Stimulated activated CD4-positive, alpha-beta T cell treated with anti-CD3 and anti-CD28 coated beads, Interleukin-4, amount 100 ng/mL, for 1 hour (primary cell): ENCODE results near the gene ZMIZ1.

ENCODE experiments used
- DNase-seq: peaks from one replicate; pipeline ENCODE4 v3.0.0-alpha.2; 2020

Gene ZMIZ1

DNA sequence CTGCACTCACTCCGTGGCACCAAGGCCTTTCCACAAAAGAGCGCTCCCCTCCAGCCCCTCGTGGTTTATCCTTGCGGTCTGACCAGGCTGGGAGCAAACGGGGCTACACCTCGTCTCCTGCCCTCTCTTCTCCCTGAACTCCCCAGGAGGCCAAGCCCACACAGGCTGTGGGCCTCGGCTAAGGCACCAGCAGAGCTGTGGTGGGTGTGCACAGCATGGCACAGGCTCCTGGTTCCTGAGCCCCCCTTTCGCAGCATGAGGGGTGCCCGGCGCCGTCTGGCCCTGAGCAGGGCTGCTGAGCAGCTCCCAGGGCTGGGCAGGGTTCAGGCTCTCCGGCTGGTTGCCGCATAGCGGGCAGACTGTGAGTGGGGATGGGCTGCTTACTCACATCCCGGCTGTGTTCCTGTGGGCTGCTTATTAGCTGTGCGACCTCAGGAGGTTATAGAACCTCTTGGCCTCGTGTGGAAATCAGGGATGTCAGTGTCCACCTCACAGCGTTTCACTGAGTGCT, 90.4 kb downstream of the ZMIZ1 start:
- no peak for DNase-seq

DNA sequence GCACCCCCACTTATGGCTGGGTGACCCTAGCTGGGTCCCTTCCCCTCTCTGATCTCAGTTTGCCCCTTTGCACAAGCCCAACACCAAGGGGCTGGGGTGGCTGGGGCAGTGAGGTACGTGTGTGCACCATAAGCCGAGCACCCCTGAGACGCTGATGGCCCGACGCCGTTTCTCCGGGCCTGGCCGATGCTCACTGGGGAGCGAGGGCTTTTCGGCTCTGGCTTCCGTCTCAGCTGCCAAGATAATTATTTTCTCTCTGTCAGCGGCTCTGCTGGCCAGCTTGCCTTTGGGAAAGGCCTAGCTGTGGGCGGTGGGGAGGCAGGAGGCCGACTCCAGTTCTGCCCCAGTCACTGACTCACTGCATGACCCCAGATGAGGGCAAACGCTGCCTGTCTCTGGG, 91.0 kb downstream of the ZMIZ1 start:
- DNase-seq: no peak

DNA sequence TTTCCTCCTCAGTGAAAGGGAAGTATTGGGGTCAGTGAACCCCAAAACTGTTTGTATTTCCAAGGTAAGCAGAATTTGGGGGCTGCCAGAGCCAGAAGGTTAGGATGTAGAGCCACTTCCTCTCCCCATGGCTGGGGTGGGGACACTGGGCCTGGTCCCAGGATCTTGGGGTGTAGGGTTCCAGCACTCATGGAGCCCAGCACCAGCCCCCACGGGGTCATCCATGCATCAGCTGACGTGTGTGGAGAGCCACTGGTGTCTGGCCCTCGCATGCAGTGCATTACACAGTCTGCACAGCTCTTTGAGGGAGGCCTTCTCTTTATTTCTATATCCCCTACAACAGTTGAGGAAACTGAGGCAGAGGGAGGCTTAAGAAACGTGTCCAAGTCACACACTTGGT, 91.4 kb downstream of the ZMIZ1 start:
- DNase-seq: no peak

DNA sequence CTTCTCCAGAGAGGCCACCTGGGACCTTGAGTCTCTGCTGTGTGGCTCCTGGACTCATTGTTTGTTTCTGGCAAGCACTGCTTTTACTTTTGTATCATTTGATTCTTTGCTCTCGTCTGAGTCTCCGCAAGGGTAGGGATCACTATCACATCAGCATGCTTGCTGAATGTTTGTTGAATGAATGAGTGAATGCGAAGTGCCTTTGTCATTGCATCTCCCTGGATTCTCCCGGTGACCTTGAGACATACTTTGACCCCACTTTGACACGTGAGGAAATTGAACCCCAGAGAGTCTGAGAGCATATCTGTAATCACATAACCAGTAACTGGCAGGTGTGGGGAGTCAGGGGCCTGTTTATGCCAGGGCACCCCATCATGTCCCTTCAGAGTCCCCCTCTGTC, 92.8 kb downstream of the ZMIZ1 start:
- no peak for DNase-seq

DNA sequence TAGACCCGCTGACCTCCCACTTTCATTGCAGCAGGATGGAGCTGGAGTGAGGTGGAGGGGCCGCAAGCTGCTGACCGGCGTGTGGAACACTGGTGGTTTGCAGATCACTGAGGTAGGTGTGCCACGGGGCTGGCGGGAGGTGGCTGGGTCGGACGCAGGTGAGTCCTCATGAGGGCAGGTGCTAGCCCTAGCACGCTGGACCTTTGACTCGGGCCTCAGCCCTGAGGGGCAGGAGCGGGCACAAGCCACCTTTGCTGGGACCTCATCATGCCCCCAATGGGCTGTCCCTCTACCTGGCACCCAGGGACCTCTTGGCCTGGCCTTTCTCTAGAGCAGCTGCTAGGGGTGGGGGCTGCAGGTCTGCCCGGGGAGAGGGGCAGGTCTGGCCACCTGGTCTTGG, 93.3 kb downstream of the ZMIZ1 start:
- no peak for DNase-seq

DNA sequence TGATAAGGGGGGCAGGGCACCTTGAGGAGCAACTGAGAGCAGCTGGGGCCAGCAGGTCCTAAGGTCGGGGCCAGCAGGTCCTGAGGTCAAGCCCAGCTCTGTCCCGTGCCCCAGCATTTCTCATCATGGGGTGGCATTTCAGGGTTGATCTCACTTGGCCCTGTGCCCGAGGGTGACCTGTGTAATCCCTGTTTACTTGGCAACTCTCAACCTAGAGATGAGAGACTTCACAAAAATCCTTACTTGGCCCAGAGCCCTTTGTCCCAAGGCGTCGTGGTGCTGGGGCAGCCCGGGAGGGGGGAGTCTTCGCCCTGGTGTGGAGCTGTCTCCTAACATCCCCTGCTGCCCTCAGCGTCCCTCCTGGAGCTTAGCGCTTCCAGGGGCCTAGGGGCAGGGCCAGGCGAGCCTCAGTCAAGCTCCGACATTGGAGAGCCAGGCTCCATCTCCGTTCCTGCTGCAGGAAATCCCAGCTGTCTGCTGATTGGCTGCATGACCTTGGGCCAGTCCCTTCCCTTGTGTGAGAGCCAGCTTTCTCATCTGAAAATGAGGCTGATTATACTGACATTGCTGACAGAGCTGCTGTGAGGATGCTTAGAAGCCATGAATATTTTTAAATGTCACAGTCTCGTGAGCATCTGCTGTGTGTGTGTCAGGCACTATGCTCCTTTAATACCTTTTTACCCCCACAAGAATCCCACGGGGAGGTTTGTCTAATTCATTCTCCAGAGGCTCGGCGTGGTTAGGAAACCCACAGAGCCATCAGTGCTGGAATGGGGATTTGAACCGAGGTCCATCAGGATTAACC, 94.3 kb downstream of the ZMIZ1 start:
- DNase-seq: no peak

DNA sequence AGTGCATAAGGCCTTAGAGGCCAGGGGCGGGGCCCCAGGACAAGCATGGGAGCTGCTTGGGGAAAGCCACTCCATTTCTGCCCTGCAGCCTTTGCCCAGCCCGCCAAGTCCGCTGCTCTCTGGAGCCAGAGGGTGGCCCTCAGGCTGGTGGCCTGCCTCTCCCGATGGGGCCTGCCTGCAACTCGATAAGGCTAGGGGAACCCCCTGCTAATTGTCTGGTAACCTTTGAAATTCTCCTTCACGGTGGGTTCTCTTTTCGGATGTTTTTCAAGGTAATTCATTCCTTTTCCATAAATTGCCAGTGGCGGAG, 94.9 kb downstream of the ZMIZ1 start:
- DNase-seq: no peak

DNA sequence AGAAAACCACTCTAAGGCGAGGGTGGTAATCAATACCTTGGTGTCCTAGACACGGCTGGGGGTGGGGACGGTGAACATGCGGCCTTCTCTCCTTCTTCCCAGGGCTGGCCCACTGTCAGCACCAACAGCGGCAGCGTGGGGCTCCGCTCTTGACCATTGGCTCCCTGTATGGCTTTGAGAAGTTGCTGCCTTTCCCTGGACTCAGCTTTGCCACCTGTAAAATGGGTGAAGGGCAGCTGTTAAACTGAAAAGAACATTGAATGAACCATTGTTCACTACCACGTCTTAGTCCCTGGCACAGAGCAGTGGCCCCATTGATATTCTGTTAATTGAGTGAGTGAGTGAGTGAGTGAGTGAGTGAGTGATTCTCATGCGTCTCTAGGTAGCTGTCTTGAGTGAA, 95.3 kb downstream of the ZMIZ1 start:
- no peak for DNase-seq

DNA sequence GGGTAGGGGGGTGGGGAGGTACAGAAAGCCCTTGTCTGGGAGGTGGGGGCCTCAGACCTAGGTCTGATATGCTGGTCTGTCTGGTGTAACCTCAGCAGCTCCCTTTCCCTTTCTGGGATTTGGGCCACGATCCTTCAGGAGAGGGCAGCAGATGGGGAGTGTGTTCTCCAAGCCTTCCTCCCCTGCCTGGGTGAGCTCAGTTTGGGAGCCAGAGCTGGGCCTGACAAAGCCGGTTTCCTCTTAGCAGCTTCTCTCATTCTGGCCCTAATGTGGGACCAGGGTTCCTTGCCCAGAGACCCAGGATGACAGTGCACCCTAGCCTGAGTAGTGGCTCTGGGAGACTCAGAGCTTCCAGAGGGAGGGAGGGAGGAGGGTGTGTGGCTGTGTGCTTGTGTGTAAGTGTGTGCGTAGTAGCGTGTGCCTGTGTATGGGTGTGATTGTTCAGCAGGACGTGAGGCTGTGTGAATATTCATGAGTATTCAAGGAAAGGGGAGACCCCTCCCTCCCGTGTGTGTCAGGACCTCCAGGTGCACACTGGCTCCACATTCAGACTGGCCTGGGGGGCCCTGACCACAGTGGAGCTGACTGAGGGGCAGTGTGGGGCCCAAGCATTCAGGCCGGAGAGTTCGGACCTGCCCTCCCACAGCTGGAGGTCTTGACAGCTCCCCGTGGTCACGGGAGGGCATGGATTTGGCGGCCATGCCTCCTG, 96.5 kb downstream of the ZMIZ1 start:
- no peak for DNase-seq

DNA sequence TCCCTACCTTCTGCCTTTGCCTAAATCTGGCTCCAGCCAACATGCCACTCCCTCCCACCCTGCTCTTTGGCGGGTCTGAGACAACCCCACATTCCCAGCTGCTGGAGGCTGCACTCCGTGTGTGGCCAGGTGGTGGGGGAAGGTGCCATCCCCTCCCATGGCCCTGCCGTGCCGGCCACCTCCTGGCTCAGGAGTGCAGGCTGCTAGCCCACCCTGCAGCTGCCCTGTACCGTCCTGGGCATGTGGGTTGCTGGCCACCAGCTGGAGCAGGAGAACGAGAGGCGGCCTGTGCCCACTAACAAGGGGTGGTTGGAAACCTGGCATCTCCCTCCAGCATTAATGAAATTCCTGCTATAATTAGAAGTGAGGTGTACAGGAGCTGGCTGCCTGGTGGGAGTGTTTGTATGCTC, 97.6 kb downstream of the ZMIZ1 start:
- no peak for DNase-seq

DNA sequence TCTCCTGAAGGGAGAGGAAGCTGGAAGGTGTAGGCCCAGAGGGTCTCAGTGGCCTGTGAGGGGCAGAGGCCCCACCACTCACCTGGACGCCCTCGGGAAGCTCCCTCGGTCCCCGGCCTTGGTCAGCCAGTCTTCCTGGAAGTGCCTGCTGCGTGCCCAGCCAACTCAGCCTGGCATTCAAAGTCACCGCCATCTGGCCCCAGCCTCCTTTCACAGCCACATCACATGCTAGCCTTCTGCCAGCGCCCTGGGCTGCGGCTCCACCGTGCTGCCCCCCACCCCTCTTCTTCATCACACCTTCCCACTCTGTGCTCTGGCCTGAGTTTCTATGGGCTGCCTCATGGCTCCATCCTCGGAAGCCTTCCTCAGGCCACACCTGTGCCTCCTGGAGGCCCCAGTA, 98.0 kb downstream of the ZMIZ1 start:
- no peak for DNase-seq

DNA sequence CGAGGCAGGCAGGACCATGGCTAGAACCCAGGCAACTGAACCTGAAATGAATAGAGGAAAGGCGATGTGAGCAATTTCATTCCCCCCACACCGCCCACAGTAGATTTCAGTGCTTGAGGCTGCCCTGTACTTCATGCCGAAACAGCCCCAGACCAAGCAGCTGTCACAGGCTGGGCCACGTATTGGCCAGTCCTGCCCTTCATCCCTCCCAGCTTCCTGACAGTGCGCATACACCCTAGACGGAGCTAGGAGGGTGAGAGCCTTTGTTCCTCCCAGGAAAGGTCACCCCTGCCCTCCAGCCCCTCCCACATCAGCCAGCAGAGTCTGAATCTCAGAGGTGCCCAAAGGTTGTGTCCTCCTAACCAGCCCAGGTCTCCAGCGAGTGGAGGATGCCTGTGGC, 98.8 kb downstream of the ZMIZ1 start:
- no peak for DNase-seq

DNA sequence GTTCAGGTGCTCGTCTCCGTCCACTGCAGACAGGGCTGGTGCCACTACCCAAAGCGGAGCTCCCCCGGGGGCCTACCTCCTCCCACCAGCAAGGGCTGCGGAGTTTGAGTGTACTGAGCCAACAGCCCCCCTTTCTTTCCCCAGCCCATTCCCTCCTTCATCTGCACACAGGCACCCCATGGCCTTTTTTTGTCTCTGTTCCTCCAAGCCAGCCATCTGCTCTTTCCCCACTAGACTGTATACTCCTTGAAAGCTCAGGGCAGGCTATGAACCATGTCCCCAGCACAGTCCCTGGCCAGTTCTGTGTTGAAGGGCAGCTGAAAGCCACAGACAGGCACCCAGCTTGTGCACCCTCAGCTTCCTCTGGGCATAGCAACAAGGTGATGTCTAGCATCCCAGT, 99.4 kb downstream of the ZMIZ1 start:
- DNase-seq: no peak

DNA sequence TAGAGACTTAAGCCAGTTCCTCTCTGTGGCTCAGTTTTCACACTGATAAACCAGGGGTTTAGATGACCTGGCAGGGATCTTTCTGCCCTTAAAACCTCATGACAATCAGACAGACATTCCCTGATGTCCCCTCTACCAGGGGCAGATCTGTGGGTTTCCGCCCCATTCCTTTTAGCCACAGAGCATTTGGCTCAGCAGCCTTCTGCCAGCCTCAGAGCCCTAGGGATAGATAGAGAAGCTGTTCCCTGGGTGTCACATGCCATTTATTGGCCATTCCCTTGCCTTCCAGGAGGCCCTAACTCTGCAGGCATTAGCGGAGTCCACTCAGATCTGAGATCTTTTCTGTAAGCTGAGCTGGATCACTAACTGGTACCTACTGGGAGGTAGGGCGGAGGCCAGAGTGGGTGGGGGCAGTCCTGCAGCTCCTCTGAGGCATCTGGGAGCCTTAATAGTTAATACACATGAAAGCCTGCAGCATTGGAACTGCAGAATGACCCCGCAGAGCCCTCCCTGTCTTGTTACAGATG, 101.5 kb downstream of the ZMIZ1 start:
- no peak for DNase-seq

DNA sequence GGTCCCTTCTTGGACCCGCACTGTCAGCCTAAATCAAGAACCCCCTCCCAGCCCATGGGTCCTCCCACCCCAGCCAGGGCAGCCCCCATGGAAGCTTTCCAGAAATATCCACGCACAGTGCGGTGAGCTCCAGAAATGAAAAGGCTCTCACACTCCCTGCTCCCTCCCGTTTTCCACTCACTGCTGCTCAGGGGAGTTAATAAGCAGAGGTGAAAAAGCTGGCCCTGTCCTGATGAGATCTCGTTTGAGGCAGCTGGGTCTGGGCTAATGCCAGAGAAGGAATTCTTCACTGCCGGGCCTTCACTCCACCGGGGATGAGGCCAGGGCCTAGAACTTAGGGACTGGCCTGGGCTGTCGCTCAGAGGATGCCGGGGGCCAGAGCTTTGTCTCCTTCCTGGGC, 102.2 kb downstream of the ZMIZ1 start:
- DNase-seq: no peak

DNA sequence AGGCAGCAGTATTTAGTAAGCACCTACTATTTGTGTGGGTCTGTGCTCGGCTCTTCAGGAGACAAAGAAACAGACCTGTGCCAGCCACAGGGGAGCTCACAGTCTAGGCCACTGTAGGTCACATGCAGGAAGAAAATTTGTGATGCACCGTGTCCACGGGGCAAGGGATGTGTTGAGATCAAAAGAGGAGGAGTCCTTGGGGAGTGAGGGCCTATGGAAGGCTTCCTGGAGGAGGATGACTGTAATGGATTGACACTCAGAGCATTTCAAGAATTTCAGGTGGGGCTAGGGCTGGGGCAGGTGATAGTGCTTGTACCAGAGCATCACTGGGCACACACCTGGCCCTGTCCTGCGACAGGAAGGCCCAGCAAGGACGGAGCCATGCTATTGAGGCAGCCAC, 102.7 kb downstream of the ZMIZ1 start:
- no peak for DNase-seq

DNA sequence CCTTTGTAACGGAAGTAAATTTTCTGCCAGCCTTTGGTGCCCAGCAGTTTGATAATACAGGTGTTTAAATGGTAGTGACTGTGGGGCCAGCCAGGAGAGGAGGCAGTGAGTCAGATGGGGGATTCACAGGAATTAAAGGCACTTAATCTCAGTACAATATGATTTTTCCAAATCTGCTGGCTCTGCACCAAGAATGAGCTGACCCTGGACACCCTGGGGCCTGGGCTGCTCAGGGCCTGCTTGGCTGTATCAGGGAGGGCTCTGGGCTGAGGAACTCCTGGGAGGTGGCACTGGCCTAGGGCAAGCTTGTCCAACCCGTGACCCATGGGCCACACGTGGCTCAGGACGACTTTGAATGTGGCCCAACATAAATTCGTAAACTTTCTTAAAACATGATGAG, 104.1 kb downstream of the ZMIZ1 start:
- DNase-seq: no peak

DNA sequence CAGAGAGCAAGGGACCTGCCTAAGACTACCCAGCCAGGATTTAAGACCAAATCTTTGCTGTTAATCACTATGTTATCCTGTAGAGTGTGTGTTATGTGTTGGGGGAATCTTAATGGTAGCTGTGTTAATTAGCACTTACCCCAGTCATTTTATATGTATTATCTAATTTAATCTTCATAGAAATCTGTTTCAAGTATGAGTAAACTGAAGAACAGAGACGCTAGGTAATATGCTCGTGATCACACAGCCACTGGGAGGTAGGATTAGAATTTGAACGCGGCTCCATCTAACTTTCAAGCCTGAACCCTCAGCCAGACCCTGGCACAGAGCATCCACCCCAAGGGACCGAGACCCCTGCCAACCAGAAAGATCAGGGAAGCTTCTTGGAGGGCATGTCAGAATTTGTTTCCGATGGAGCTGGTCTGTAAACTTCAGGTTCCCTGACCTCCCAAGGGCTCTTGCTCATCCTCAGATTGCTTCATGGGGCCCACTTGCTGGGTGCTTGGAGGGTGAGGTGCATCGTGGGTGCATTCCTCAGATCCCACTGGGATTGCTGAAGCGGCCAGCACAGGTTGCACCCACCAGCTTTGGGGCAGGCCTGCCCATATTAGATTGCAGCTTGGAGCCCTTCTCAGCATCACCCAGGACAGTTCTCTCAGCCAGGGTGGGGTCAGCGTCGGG, 105.0 kb downstream of the ZMIZ1 start:
- no peak for DNase-seq

DNA sequence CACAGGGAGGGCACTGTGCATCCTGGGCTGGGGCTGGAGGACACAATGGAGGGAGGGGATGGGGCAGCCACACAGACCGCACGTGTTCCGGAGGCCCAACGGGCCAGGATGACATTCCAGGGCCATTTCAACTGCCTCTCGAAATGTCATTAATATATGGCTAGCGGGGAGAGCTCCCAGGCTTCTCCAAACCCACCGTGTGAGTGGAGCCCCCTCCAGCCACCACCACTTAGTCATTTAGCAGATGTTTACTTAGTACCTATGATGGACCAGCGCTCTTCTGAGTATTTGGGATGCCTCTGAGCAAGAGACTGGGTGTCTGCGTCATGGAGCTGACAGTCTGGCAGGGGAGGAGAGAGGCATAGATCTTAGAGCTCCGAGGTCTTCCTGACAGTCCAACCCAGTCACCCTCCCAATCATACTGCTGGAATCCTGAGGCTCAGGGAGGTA, 107.3 kb downstream of the ZMIZ1 start:
- no peak for DNase-seq

DNA sequence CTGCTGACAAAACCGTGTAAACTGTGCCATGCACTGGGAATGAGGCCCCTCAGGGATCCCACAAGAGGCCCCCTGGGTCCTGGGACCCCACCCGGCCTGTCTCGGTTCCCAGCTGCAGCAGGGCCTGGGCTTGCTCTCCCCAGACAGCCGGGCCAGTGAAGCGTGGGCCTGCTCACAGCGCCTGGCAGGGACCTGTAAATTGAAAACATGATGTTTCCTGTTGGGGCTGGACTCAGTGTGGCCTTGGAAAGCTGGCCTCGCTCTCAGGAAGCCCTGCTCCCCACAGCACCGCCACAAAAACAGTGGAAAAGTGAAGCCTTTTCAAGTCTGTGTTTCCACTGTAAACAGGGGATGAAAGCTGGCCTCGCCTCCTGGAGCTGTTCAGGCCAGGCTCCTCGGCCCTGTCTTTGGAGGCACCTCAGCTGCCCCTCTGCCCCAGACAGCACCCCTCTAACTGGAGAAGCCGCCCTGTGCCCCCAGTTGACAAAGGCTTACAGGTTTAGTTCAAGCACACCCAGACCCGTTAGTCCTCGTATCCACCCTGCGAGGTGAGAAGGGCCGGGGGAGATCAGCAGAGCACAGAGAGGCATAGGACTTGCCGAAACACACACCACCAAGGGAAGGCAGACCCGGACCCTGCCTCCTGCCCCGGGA, 108.3 kb downstream of the ZMIZ1 start:
- DNase-seq: no peak

DNA sequence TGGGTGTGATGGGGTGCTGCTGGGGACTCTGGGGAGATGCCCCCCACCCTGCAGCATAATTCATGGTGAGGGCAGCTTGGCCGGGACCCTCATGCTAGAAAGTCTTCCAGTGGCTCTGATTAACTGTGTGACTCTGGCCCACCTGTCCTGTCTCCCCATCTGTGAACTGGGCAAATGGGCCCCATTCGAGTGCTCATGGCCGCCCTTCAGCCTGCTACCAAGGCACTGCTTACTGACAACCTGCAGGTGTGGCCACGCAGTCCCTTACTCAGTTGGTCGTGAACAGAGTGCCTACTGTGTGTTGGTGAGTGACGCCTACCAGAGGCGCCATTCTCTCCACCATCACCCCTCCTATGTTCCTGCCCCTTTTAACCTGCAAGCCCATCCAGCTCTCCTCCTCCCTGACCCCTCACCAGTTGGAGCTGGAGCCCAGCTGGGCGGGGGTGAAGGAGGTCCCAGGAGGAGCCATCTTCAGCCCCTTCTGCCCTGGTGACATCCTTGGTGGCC, 109.4 kb downstream of the ZMIZ1 start:
- DNase-seq: no peak

DNA sequence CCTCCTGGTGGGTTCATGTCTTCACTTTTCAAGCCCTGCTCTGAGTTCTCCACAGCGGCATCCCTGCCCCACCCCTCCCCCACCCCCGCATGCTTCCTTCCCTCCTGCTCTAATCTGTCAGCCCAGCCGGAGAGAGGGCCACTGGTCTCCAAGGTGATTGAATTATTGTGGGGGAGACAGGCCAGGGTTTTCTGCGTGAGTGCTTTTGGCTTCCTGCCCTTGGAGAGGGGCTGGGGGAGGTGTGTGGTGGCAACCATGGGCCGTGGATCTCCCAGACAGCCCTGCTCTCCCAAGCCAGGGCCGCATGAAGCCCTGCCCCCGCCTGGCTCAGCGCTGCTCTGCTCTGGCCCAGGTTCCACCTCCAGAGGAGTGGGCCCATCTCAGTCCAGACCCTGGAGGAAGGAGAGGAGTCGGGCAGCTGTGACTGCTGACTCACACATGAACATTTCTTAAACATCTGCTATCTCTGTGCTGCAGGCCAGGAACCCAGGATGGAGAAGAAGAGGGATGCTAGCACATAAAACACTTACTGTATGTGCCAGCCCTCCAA, 109.9 kb downstream of the ZMIZ1 start:
- DNase-seq: no peak
